ENCODE data around the gene RAE1.

- TF ChIP-seq POLR2A (IDR thresholded peaks at IDR 0.05) = no peak
- TF ChIP-seq, protein P1, sequence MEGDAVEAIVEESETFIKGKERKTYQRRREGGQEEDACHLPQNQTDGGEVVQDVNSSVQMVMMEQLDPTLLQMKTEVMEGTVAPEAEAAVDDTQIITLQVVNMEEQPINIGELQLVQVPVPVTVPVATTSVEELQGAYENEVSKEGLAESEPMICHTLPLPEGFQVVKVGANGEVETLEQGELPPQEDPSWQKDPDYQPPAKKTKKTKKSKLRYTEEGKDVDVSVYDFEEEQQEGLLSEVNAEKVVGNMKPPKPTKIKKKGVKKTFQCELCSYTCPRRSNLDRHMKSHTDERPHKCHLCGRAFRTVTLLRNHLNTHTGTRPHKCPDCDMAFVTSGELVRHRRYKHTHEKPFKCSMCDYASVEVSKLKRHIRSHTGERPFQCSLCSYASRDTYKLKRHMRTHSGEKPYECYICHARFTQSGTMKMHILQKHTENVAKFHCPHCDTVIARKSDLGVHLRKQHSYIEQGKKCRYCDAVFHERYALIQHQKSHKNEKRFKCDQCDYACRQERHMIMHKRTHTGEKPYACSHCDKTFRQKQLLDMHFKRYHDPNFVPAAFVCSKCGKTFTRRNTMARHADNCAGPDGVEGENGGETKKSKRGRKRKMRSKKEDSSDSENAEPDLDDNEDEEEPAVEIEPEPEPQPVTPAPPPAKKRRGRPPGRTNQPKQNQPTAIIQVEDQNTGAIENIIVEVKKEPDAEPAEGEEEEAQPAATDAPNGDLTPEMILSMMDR (IDR thresholded peaks at IDR 0.05) = no peak
These were observed 29.9 kb upstream of the RAE1 start for GRCh38 chr20:57321142-57321541.
